Muscle layer of colon (tissue), 2 donors: ENCODE data around the gene ABCF1.

ENCODE experiments used
- H3K27ac ChIP-seq: one replicate; pipeline ENCODE4 v1.7.0; 2013; ENCODE audit warnings: low read depth, mild to moderate bottlenecking, low read length, moderate library complexity
- H3K27me3 ChIP-seq, 2 donors: one replicate each; pipeline ENCODE4 v1.7.0; 2013; ENCODE audit warnings: low read length in 2 of 2, mild to moderate bottlenecking in 2 of 2; ENCODE audit not compliant: insufficient read depth in 2 of 2, control insufficient read depth in 1 of 2
- H3K36me3 ChIP-seq: one replicate; pipeline ENCODE4 v1.7.0; 2013; ENCODE audit warnings: mild to moderate bottlenecking, low read length; ENCODE audit not compliant: insufficient read depth
- H3K4me1 ChIP-seq: one replicate; pipeline ENCODE4 v1.7.0; 2013; ENCODE audit warnings: mild to moderate bottlenecking, low read length; ENCODE audit not compliant: insufficient read depth
- H3K4me3 ChIP-seq, 2 donors: one replicate each; pipeline ENCODE4 v1.7.0; 2013; ENCODE audit warnings: low read length in 2 of 2, low read depth in 1 of 2, mild to moderate bottlenecking in 1 of 2, moderate library complexity in 1 of 2
- H3K9ac ChIP-seq: one replicate; pipeline ENCODE4 v1.7.0; 2013; ENCODE audit warnings: low read length
- H3K9me3 ChIP-seq: one replicate; pipeline ENCODE4 v1.7.0; 2013; ENCODE audit warnings: mild to moderate bottlenecking, low read length
- donor health status: abdominal sarcoma.
- donor health status: Adenocarcinoma of cecum.

Gene ABCF1

DNA sequence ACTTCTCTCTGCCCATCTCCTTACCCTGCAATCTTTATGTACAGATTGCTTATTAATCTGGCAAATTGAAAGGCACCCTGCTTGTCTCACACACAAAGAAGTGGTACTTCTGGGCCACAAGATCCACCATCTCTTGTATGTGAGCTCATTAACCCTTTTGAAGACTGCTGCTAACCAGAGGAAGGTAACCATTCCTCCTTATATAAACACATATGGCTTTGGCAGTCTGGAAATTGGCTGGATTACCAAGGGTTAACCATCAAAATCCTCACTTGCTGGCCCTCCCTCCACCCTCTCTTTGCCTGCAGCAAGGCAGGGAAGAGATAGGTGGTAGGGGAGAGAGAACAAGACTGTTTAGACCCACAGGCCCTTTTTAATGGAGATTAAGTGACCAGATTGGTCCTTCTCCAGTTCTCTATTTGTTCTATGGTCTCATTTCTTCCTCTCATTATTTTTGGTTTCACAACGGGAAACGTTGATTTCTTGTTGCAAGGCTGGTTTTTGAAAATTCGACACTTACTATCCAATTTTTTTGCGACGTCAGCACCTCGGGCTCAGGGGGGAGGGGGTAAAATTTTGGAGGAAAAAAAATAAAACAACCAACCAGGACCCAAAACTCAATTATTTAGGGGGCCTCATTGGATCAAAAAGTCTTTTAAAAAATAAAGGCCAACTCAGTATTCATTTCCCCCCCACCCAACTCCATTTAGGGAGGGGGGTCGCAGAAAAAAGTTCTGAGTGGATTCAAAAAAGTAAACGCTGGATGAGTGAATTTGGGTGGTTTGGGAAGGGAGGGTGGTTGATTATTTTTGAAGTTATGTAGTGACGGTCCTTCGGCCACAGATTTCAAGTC, 44.9 kb downstream of the ABCF1 start:
- H3K36me3 ChIP-seq, result peaks cover 31% of the 10 kb centered on the region
- H3K4me3 ChIP-seq, result peak overlapping the region; percentile 76 to 96
- H3K9me3 ChIP-seq, result no peaks in the 10 kb centered on the region
- H3K9ac ChIP-seq, result peak overlapping the region; percentile 100
- peaks cover 41% of the 10 kb centered on the region for H3K4me1 ChIP-seq
- H3K27me3 ChIP-seq, result no peaks in the 10 kb centered on the region
- H3K27ac ChIP-seq, result peak overlapping the region; percentile 90

DNA sequence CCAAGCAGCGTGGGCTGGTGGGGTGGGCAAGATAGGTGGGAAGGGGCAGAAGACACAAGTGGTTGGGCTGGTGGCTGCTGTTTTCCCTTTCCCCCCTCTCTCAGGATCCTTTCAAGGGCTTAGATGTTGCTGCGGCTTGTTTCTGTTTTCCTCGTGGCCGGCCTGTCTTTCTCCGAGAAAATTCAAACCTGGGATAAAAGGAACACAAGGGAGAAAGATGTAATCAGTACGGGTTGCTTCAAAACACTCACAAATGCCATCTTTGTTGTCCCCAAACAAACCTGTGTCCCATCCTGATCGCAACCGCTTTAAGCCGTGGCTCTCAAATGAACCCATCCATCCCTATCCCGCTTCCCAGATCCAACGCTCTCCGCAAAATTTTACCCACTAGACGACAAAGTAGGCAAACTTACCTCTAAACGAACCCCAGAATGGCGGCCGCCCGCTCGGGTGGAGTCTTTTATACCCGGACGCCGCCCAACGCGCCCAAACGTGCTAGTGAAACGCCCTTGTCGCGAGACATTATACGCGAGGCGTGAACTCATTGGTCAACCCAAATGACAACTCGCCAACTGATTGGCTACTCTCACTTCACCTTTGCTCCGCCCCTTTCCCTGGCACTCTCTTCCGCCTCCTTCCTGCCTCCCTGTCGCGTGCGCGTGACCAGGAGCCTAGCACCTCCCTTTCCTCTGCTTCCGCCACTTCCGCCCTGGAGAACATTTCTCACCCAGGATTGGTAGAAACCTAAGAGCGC, 45.7 kb downstream of the ABCF1 start, which contains the start of gene PPP1R10:
PPP1R10 (minus strand) TSS at position 433 of the 754 bp plus-strand sequence. CDS start 7,299 bp downstream, outside the sequence.
- Histone ChIP-seq H3K36me3 (peaks cover 36% of the 10 kb centered on the region), H3K9me3 (no peaks in the 10 kb centered on the region), H3K27ac (peak within 1 kb of the TSS; percentile 90), H3K4me1 (peaks cover 33% of the 10 kb centered on the region), H3K4me3 (peak within 1 kb of the TSS; percentile 76 to 96), H3K27me3 (no peaks in the 10 kb centered on the region), H3K9ac (peak within 1 kb of the TSS; percentile 100)

DNA sequence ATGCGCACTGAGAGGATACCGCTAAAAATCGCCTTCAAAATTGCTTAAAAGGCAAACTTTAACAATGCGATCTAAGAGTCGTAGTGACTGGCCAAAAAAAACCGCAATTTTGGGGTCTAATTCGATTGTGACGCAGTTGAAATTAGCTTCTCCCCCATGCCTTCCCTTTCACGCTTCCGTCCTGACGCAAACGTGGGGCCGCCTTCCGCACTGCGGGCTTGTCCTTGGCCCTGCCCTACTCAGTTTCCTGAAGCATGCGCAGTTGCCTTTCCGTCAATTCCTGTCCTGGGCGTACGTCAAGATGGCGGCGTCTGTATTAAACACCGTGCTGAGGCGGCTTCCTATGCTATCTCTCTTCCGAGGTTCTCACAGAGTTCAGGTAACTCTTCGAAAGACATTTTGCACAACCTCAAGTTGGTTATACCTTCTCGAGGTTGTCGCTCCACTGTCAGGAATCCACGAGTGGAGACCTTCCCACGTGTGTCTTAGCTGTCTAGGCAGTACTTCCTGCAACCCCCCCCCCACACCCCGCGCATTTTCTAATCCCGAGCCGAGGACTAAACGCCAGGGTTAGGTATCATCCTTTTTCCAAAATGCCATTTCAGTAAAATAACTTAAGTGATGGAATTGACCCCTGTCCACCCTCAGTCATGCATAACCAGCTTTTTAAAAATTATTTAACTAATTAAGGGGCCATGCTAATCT, 46.5 kb downstream of the ABCF1 start, which contains the start of gene MRPS18B:
MRPS18B (plus strand) TSS at position 276 of the 705 bp plus-strand sequence; CDS start at position 302, 26 bp downstream.
- H3K9ac ChIP-seq, result peak within 1 kb of the TSS; percentile 100

DNA sequence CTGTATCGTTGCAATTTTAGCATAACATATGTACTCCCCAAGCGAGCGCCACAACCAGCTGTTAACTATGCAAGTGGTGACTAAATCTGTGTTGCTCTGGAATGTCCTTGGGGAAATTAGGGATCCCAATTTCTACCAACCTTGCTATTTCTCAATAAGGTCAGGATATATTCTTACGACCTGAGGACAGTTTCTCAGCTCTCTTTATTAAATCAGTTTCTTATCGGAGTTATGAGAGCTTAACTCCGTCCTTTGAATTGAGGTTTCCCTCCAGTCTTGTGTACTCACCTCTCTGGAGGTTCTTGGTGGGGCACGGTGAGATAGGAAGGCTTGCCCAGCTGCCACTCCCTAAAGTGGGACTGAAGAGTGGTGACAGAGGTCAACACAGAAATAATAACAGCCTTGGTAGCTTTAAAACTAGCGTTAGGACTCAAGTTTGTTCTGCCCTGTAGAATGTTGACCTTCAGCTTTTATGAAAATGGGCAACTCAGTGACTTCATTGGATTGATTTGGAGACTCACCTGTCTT, 47.1 kb downstream of the ABCF1 start:
- peak overlapping the region; percentile 81 for H3K9ac ChIP-seq
- peaks cover 20% of the 10 kb centered on the region for H3K4me1 ChIP-seq
- H3K4me3 ChIP-seq, result peak overlapping the region; percentile 38 to 67
- peaks cover 43% of the 10 kb centered on the region for H3K36me3 ChIP-seq
- H3K27me3 ChIP-seq, result no peaks in the 10 kb centered on the region
- peak overlapping the region; percentile 62 for H3K27ac ChIP-seq
- no peaks in the 10 kb centered on the region for H3K9me3 ChIP-seq

More for the DNA sequence above, 46.5 kb downstream of the ABCF1 start, which contains the start of gene MRPS18B:
- Histone ChIP-seq H3K27ac (peak within 1 kb of the TSS; percentile 90), H3K36me3 (peaks cover 40% of the 10 kb centered on the region), H3K9me3 (no peaks in the 10 kb centered on the region), H3K4me1 (peaks cover 26% of the 10 kb centered on the region), H3K27me3 (no peaks in the 10 kb centered on the region), H3K4me3 (peak within 1 kb of the TSS; percentile 76 to 96)

DNA sequence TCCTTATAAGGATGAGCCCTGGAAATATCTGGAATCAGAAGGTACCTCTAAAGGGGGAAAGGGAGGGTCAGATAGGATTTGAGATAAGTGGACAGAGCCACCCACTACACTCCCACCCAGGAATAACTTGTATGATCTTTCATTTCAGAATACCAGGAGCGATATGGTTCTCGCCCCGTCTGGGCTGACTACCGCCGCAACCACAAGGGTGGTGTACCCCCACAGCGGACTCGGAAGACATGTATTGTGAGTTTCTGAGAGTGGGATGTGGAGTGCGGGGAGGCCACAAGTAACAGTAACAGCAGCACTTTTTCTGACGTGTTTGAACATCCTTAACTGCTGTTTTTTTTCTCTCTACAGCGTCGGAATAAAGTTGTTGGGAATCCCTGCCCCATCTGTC, 48.3 kb downstream of the ABCF1 start:
- H3K9ac ChIP-seq, result no peak overlapping the region
- H3K36me3 ChIP-seq, result peaks cover 46% of the 10 kb centered on the region
- no peaks in the 10 kb centered on the region for H3K9me3 ChIP-seq
- H3K27me3 ChIP-seq, result no peaks in the 10 kb centered on the region
- H3K27ac ChIP-seq, result no peak overlapping the region
- peaks cover 8% of the 10 kb centered on the region for H3K4me1 ChIP-seq
- no peak overlapping the region for H3K4me3 ChIP-seq

DNA sequence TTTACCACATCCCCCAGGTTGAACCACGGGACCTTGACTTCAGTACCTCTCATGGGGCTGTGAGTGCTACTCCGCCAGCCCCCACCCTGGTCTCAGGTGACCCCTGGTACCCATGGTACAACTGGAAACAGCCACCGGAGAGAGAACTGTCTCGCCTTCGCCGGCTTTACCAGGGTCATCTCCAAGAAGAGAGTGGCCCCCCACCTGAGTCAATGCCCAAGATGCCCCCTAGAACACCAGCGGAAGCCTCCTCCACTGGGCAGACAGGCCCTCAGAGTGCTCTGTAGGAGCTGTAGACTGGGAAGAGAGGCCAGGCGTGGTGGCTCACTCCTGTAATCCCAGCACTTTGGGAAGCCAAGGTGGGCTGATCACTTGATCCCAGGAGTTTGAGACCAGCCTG, 54.3 kb downstream of the ABCF1 start:
- H3K4me1 ChIP-seq, result peaks cover 11% of the 10 kb centered on the region
- H3K4me3 ChIP-seq, result no peak overlapping the region
- H3K9ac ChIP-seq, result no peak overlapping the region
- no peak overlapping the region for H3K27ac ChIP-seq
- H3K36me3 ChIP-seq, result peaks cover 53% of the 10 kb centered on the region
- no peaks in the 10 kb centered on the region for H3K27me3 ChIP-seq
- H3K9me3 ChIP-seq, result no peaks in the 10 kb centered on the region

DNA sequence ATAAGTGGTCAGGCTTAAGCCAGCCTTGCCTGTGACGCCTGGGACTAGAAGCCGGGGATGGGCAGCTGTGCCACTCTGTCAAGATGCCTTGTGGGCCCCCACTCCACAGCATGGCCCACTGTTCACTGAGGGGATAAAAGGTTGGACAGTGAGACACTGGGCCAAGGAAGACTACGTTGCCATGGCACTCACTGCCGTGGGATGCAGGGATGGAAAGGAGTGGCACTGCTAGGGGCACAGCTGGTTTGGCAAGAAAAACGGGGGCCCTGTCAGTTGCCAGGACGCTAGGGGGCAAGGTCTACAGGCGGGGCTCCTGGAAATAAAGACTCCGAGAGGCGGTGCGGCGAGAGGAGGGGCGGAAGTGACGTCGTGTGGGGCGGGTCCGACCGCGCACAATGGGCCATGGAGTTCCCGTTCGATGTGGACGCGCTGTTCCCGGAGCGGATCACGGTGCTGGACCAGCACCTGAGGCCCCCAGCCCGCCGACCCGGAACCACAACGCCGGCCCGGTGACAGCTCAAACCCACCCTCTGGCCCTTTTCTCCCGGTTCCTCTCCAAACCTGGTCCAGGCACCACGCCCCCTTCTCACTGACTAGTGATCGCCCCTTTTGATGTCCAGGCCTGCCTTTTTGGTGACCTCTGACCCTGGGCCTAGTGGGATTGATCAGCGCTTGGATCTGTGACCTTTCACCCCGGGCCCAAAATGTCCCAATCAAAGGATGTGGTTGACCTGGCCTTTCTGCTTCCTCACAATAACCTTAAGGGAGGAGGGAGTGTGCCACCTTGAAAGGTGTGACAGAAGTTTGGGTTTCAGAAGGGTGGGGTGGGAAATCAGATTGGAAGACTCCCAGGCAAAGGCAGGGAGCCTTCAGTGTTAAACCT, 55.5 kb downstream of the ABCF1 start, which contains the start of gene ATAT1:
ATAT1 (plus strand) TSS at position 391 of the 883 bp plus-strand sequence.
- H3K9ac ChIP-seq, result peak within 1 kb of the TSS; percentile 97
- peaks cover 42% of the 10 kb centered on the region for H3K36me3 ChIP-seq
- H3K4me3 ChIP-seq, result peak within 1 kb of the TSS; percentile 52 to 92
- peak within 1 kb of the TSS; percentile 85 for H3K27ac ChIP-seq
- no peaks in the 10 kb centered on the region for H3K9me3 ChIP-seq
- H3K4me1 ChIP-seq, result peaks cover 11% of the 10 kb centered on the region
- H3K27me3 ChIP-seq, result no peaks in the 10 kb centered on the region

DNA sequence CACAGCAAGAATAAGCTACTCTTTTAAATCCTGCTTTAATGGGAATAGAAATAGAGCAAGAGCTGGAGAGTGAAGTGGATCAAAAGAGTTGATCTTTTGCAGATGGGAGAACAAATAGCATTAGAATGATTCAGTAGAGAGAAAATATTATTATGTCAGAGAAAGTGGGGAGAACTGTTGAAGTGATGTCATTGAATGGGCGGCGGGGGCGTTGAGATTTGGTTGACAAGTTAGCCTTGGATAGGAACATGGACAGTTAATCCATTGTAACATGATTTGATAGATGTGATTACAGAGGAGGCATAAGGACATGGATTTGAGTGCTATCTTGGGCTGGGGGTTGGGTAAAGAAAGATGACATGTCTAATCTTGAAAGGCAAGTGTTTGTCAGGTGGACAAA, 64.6 kb downstream of the ABCF1 start:
- H3K4me1 ChIP-seq, result no peaks in the 10 kb centered on the region
- no peak overlapping the region for H3K27ac ChIP-seq
- peaks cover 18% of the 10 kb centered on the region for H3K36me3 ChIP-seq
- no peak overlapping the region for H3K4me3 ChIP-seq
- H3K9ac ChIP-seq, result no peak overlapping the region
- H3K9me3 ChIP-seq, result no peaks in the 10 kb centered on the region
- H3K27me3 ChIP-seq, result no peaks in the 10 kb centered on the region

DNA sequence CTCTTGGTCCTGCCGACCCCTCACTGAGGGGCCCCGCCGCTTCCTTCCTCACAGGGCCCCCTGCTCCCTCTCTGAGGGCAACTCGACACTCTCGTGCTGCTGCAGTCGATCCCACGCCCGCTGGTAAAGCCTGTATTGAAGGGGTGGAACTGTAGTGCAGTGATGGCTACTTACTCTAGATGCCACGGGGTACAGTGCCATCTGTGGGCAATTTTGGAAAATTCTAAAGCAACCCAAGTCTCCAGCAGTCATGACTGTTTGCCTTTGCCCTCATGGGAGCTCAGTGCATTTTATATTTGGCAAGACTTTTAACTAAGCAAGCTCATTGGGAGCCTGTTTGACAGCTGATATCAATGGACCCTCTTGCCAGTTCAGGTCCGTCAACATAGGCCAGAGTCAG, 69.2 kb downstream of the ABCF1 start:
- Histone ChIP-seq H3K4me3 (no peak overlapping the region), H3K36me3 (peaks cover 19% of the 10 kb centered on the region)

DNA sequence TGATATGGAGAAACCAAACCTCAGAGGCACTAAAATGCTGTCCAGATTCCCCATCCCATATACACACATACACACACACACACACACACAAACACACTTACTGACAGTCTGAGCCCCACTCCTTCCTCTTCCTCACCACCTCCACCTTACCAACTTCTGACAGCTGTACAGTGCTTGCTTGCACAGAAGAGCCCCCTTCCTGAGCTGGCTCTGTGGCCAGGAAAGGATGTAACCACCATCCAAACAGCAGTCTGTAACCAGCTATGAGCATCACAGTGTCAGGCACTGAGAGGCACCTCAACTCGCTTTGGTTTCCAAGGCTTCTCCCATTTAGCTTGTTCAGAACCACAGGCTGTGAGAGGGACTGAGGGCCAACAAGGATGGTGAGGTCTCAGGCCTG, 69.8 kb downstream of the ABCF1 start:
- H3K27ac ChIP-seq, result no peak overlapping the region
- H3K27me3 ChIP-seq, result no peaks in the 10 kb centered on the region
- H3K36me3 ChIP-seq, result peaks cover 19% of the 10 kb centered on the region
- H3K4me1 ChIP-seq, result peaks cover under 1% of the 10 kb centered on the region
- H3K9ac ChIP-seq, result no peak overlapping the region
- no peak overlapping the region for H3K4me3 ChIP-seq
- H3K9me3 ChIP-seq, result no peaks in the 10 kb centered on the region

More for the DNA sequence above, 69.2 kb downstream of the ABCF1 start:
- H3K4me1 ChIP-seq, result no peaks in the 10 kb centered on the region
- no peaks in the 10 kb centered on the region for H3K27me3 ChIP-seq
- no peaks in the 10 kb centered on the region for H3K9me3 ChIP-seq
- H3K27ac ChIP-seq, result no peak overlapping the region
- H3K9ac ChIP-seq, result no peak overlapping the region
